Loucy (cell line): ENCODE data around the gene SMC1B.

Experiments used
- H2AFZ ChIP-seq: fragments of 200-600 bp; sonication (generic); 2 replicates; pipeline ENCODE4 v1.6.0; 2016; ENCODE audit warnings: antibody characterized with exemption, mild to moderate bottlenecking, low read length, moderate library complexity
- H3F3A ChIP-seq: fragments of 200-600 bp; 2 replicates; pipeline ENCODE4 v1.6.0; 2016; ENCODE audit warnings: antibody characterized with exemption, low read depth, mild to moderate bottlenecking
- H3K27me3 ChIP-seq: fragments of 200-600 bp; sonication (generic); 2 replicates; pipeline ENCODE4 v1.6.1; 2014; ENCODE audit warnings: low read length, mild to moderate bottlenecking; ENCODE audit not compliant: insufficient read depth, poor library complexity, severe bottlenecking
- H3K36me3 ChIP-seq: fragments of 200-600 bp; sonication (generic); 2 replicates; pipeline ENCODE4 v1.6.1; 2016; ENCODE audit warnings: low read length; ENCODE audit not compliant: insufficient read depth
- H3K4me1 ChIP-seq: fragments of 200-600 bp; sonication (generic); 2 replicates; pipeline ENCODE4 v1.5.1; 2014; ENCODE audit warnings: low read length, mild to moderate bottlenecking; ENCODE audit not compliant: insufficient read depth, poor library complexity, severe bottlenecking
- H3K4me2 ChIP-seq: fragments of 200-600 bp; sonication (generic); 2 replicates; pipeline ENCODE4 v1.6.0; 2014; ENCODE audit warnings: antibody characterized with exemption, low read length, low read depth, mild to moderate bottlenecking; ENCODE audit not compliant: poor library complexity, severe bottlenecking
- H3K4me3 ChIP-seq: fragments of 200-600 bp; sonication (generic); 2 replicates; pipeline ENCODE4 v1.5.1; 2014; ENCODE audit warnings: low read length, mild to moderate bottlenecking, mixed read lengths; ENCODE audit not compliant: poor library complexity, severe bottlenecking
- H3K79me2 ChIP-seq: fragments of 200-600 bp; sonication (generic); 2 replicates; pipeline ENCODE4 v1.6.1; 2014; ENCODE audit warnings: low read length; ENCODE audit not compliant: insufficient read depth
- H3K9ac ChIP-seq: fragments of 200-600 bp; sonication (generic); 2 replicates; pipeline ENCODE4 v1.6.0; 2014; ENCODE audit warnings: mild to moderate bottlenecking, low read depth, low read length, moderate library complexity; ENCODE audit not compliant: poor library complexity, severe bottlenecking
- H3K9me2 ChIP-seq: fragments of 200-600 bp; sonication (generic); replicated peaks from 2 replicates; pipeline ENCODE4 v1.6.1; 2016; ENCODE audit warnings: low read depth, low read length, mixed read lengths
- H3K9me3 ChIP-seq: fragments of 200-600 bp; sonication (generic); 2 replicates; pipeline ENCODE4 v1.6.1; 2014; ENCODE audit warnings: mild to moderate bottlenecking, antibody characterized with exemption, low read length, low read depth; ENCODE audit not compliant: insufficient read depth
- H4K20me1 ChIP-seq: fragments of 200-600 bp; sonication (generic); 2 replicates; pipeline ENCODE4 v1.6.0; 2014; ENCODE audit warnings: antibody characterized with exemption, low read length, mild to moderate bottlenecking; ENCODE audit not compliant: insufficient read depth, poor library complexity, severe bottlenecking
- EZH2phosphoT487 ChIP-seq: fragments of 200-600 bp; IDR thresholded peaks from 2 replicates; pipeline ENCODE4 v1.6.1; 2018; ENCODE audit warnings: antibody characterized with exemption, mild to moderate bottlenecking, moderate library complexity, borderline replicate concordance
- TF ChIP-seq, protein P1 (sequence below): fragments of 200-600 bp; sonication (generic); conservative IDR thresholded peaks from 2 replicates; pipeline ENCODE4 v1.5.1; 2014; ENCODE audit warnings: mild to moderate bottlenecking, antibody characterized with exemption, low read length

The SMC1B gene

DNA sequence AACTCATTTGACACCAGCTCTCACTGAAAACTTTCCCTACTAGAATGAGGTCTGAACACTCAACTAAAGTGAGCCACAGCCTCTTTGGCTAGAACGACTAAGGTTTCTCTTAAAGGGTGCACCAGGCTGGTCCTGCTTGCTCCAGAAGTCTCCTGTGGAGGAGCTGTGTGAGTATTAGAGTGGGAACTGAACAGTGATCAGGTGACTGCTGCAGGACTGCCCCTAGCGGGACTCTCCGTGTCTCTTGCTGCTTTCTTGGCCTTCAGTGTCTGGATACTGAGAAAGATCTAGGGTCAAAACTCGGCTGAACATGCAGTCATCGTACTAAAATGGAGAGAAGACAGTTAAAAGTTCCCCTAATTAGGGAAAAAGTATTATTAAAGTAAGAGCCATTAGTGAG, 69.1 kb downstream of the SMC1B start:
- no peak overlapping the region for H3K9ac ChIP-seq
- H3K79me2 ChIP-seq, result no peaks in the 10 kb centered on the region
- H3K9me2 ChIP-seq, result no peaks in the 10 kb centered on the region
- H3K4me3 ChIP-seq, result no peak overlapping the region
- H3F3A ChIP-seq, result no peaks in the 10 kb centered on the region
- H3K36me3 ChIP-seq, result peaks cover 17% of the 10 kb centered on the region; the same call in 1 of the 2 replicates
- no peak overlapping the region for H3K4me2 ChIP-seq
- H3K9me3 ChIP-seq, result no peaks in the 10 kb centered on the region
- H2AFZ ChIP-seq, result no peak overlapping the region
- no peaks in the 10 kb centered on the region for H3K27me3 ChIP-seq
- H3K4me1 ChIP-seq, result peaks cover 6% of the 10 kb centered on the region
- H4K20me1 ChIP-seq, result no peaks in the 10 kb centered on the region
- TF ChIP-seq EZH2phosphoT487, result no peak
- TF ChIP-seq, protein P1, sequence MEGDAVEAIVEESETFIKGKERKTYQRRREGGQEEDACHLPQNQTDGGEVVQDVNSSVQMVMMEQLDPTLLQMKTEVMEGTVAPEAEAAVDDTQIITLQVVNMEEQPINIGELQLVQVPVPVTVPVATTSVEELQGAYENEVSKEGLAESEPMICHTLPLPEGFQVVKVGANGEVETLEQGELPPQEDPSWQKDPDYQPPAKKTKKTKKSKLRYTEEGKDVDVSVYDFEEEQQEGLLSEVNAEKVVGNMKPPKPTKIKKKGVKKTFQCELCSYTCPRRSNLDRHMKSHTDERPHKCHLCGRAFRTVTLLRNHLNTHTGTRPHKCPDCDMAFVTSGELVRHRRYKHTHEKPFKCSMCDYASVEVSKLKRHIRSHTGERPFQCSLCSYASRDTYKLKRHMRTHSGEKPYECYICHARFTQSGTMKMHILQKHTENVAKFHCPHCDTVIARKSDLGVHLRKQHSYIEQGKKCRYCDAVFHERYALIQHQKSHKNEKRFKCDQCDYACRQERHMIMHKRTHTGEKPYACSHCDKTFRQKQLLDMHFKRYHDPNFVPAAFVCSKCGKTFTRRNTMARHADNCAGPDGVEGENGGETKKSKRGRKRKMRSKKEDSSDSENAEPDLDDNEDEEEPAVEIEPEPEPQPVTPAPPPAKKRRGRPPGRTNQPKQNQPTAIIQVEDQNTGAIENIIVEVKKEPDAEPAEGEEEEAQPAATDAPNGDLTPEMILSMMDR, result no peak

DNA sequence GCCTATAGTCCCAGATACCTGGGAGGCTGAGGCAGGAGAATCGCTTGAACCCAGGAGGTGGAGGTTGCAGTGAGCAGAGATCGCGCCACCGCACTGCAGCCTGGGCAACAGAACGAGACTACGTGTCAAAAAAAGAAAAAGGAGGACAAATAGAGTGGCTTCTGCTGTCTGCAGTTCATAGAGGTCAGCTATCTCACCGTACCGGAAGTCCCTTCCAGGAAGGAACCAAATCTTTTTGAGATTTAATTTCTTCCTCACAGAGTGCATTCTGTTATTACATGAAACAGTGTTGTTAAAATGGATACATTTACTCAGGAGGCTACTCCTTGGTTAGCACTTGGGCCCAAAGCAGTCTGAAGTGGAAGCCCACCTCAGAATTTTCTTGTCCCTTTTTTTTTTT, 70.3 kb downstream of the SMC1B start:
- TF ChIP-seq, protein P1, result no peak
- Histone ChIP-seq H3K9me3 (no peaks in the 10 kb centered on the region), H3K36me3 (peaks cover 17% of the 10 kb centered on the region; the same call in 1 of the 2 replicates), H3K27me3 (no peaks in the 10 kb centered on the region), H3K79me2 (no peaks in the 10 kb centered on the region), H3F3A (no peaks in the 10 kb centered on the region), H2AFZ (no peak overlapping the region), H3K9ac (no peak overlapping the region), H3K4me3 (no peak overlapping the region), H3K4me1 (peaks cover 6% of the 10 kb centered on the region), H3K4me2 (no peak overlapping the region), H3K9me2 (no peaks in the 10 kb centered on the region), H4K20me1 (no peaks in the 10 kb centered on the region)

DNA sequence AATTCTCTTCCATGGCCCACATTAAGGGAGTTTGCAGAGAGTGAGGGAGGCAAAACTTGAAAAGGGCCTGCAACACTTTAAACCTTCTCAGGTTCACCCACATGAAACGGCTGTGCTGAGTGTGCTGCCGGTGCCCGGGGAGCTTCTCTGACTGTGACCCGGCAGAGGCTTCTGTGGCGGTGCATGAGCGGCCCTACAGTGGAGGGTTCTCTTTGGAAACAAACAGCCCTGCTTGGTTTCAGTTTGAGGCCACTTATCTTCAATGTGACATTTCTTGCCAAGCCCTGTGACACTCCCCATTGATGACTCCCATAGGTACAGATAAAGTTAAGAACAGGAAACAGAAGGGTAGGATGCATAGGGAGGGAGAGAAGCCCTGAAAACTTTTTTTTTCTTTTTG, 71.9 kb downstream of the SMC1B start:
- Histone ChIP-seq H3K9me2 (no peaks in the 10 kb centered on the region), H4K20me1 (no peaks in the 10 kb centered on the region), H3K27me3 (no peaks in the 10 kb centered on the region), H3K4me3 (no peak overlapping the region), H3K4me1 (peaks cover 6% of the 10 kb centered on the region), H3F3A (no peaks in the 10 kb centered on the region), H3K9ac (no peak overlapping the region), H2AFZ (no peak overlapping the region), H3K79me2 (no peaks in the 10 kb centered on the region), H3K9me3 (no peaks in the 10 kb centered on the region), H3K36me3 (peaks cover 24% of the 10 kb centered on the region; the same call in 1 of the 2 replicates), H3K4me2 (no peak overlapping the region)
- TF ChIP-seq EZH2phosphoT487, result no peak
- TF ChIP-seq, protein P1, result no peak
